ENCODE measurements around the gene PLEKHA7.
"Not testable (repeated sequence)": the region's sequence is repeated elsewhere in the genome, so short reads cannot be mapped to it uniquely, and the experiment has no call there.

Gene PLEKHA7

GRCh38 chr11:17001806-17002205, 12.4 kb downstream of the PLEKHA7 start:
- DNase-seq (ENCODE audit: low read depth), result no peak
- TF ChIP-seq CTCF (IDR thresholded peaks at IDR 0.05; ENCODE audit: low read depth, low read length), result no peak
- no peak for TF ChIP-seq MYC (IDR thresholded peaks at IDR 0.05; ENCODE audit: low read depth, low read length)
- TF ChIP-seq POLR2A (IDR thresholded peaks at IDR 0.05; ENCODE audit: extremely low read depth, insufficient read length), result no peak
- no peak for TF ChIP-seq MAX (IDR thresholded peaks at IDR 0.05; ENCODE audit: low read depth, low read length)
- no peak overlapping the region for H3K4me3 ChIP-seq (ENCODE audit: low read depth, low read length)

GRCh38 chr11:17000987-17001386, 13.2 kb downstream of the PLEKHA7 start:
- TF ChIP-seq POLR2A (IDR thresholded peaks at IDR 0.05; ENCODE audit: extremely low read depth, insufficient read length) (no peak), MYC (IDR thresholded peaks at IDR 0.05; ENCODE audit: low read depth, low read length) (no peak), CTCF (IDR thresholded peaks at IDR 0.05; ENCODE audit: low read depth, low read length) (no peak), MAX (IDR thresholded peaks at IDR 0.05; ENCODE audit: low read depth, low read length) (no peak)
- H3K4me3 ChIP-seq (ENCODE audit: low read depth, low read length), result no peak overlapping the region
- DNase-seq (ENCODE audit: low read depth), result no peak

GRCh38 chr11:17000253-17000652, 14.0 kb downstream of the PLEKHA7 start:
- not testable (repeated sequence) for H3K4me3 ChIP-seq (ENCODE audit: low read depth, low read length); DNase-seq (ENCODE audit: low read depth)

GRCh38 chr11:16999116-16999515, 15.1 kb downstream of the PLEKHA7 start:
- no peak overlapping the region for H3K4me3 ChIP-seq (ENCODE audit: low read depth, low read length)
- TF ChIP-seq POLR2A (IDR thresholded peaks at IDR 0.05; ENCODE audit: extremely low read depth, insufficient read length) (no peak), CTCF (IDR thresholded peaks at IDR 0.05; ENCODE audit: low read depth, low read length) (no peak), MYC (IDR thresholded peaks at IDR 0.05; ENCODE audit: low read depth, low read length) (no peak), MAX (IDR thresholded peaks at IDR 0.05; ENCODE audit: low read depth, low read length) (no peak)
- no peak for DNase-seq (ENCODE audit: low read depth)

GRCh38 chr11:16997624-16998023, 16.6 kb downstream of the PLEKHA7 start:
- no peak for DNase-seq (ENCODE audit: low read depth)

GRCh38 chr11:16993495-16993894, 20.7 kb downstream of the PLEKHA7 start:
- TF ChIP-seq MAX (IDR thresholded peaks at IDR 0.05; ENCODE audit: low read depth, low read length) (no peak), POLR2A (IDR thresholded peaks at IDR 0.05; ENCODE audit: extremely low read depth, insufficient read length) (no peak), MYC (IDR thresholded peaks at IDR 0.05; ENCODE audit: low read depth, low read length) (no peak), CTCF (IDR thresholded peaks at IDR 0.05; ENCODE audit: low read depth, low read length) (no peak)
- H3K4me3 ChIP-seq (ENCODE audit: low read depth, low read length), result no peak overlapping the region
- DNase-seq (ENCODE audit: low read depth), result no peak

More at GRCh38 chr11:16997624-16998023, 16.6 kb downstream of the PLEKHA7 start:
- no peak for TF ChIP-seq MYC (IDR thresholded peaks at IDR 0.05; ENCODE audit: low read depth, low read length)
- H3K4me3 ChIP-seq (ENCODE audit: low read depth, low read length), result no peak overlapping the region

- H3K4me3 ChIP-seq (ENCODE audit: low read depth, low read length), result no peak overlapping the region
- no peak for DNase-seq (ENCODE audit: low read depth)
- TF ChIP-seq CTCF (IDR thresholded peaks at IDR 0.05; ENCODE audit: low read depth, low read length) (no peak), POLR2A (IDR thresholded peaks at IDR 0.05; ENCODE audit: extremely low read depth, insufficient read length) (no peak), MYC (IDR thresholded peaks at IDR 0.05; ENCODE audit: low read depth, low read length) (no peak), MAX (IDR thresholded peaks at IDR 0.05; ENCODE audit: low read depth, low read length) (no peak)
Measured at GRCh38 chr11:16992846-16993245, 21.4 kb downstream of the PLEKHA7 start.
